H1 (cell line): Measurements from ENCODE around the gene PLEKHA1. TPM values are rescaled to one million over a fixed set of nuclear protein-coding genes. Genes with fewer than 3 reads are reported as not detected.

Source experiments
- BCL11A ChIP-seq, 2 experiments: IDR thresholded peaks; one replicate each; pipeline ENCODE4 v1.6.1; 2011; ENCODE audit warnings: low read depth in 2 of 2, low read length in 2 of 2, mild to moderate bottlenecking in 2 of 2
- CHD2 ChIP-seq: IDR thresholded peaks from 2 replicates; pipeline ENCODE4 v1.6.1; 2012; ENCODE audit warnings: low read length, improper control_type of control experiment
- FOSL1 ChIP-seq: IDR thresholded peaks from 2 replicates; pipeline ENCODE4 v1.6.1; 2011; ENCODE audit warnings: mild to moderate bottlenecking, low read depth, low read length, moderate library complexity; ENCODE audit not compliant: insufficient read depth
- TAF1 ChIP-seq: IDR thresholded peaks from 2 replicates; pipeline ENCODE4 v1.6.1; 2011; ENCODE audit warnings: mild to moderate bottlenecking, low read depth, low read length
- TEAD4 ChIP-seq: IDR thresholded peaks from 2 replicates; pipeline ENCODE4 v1.6.1; 2012; ENCODE audit warnings: low read depth, low read length, inconsistent platforms, mixed read lengths
- YY1 ChIP-seq: IDR thresholded peaks from 2 replicates; pipeline ENCODE4 v1.6.1; 2011; ENCODE audit warnings: low read depth, mild to moderate bottlenecking, low read length
- polyA plus RNA-seq, 7 experiments: library from polyadenylated mRNA; depleted of rRNA in 3 of 7; stranded (reverse) in 5 of 7; unstranded in 2 of 7; fragments of >200 nt in 5 of 7; fragments of 200-250 nt in 2 of 7; gene quantifications; 1 replicate in 5 of 7; 2 replicates in 1 of 7; 4 replicates in 1 of 7; pipeline versions ENCODE4 v1.2.1 to v1.2.3, GENCODE V29; 2011 to 2013; ENCODE audit warnings: missing spikeins in 2 of 7, mixed read lengths in 2 of 7
- total RNA-seq: library from RNA; stranded (reverse); fragmentation: NEBNext Ultra II Directional; extraction: Animal tissue kit (Norgen Biotek cat#: 25700); gene quantifications from 2 replicates; pipeline ENCODE4 v1.2.1, GENCODE V29; 2021

PLEKHA1 gene
- total and polyA plus RNA-seq, 2 of the 8 experiments (the other 6 are each of a cell fraction or from before 2014, with no cell fraction given): 15.6 to 39.7 TPM

- TF ChIP-seq FOSL1: no peak
- TF ChIP-seq TAF1: no peak
- TF ChIP-seq YY1: no peak
- TF ChIP-seq BCL11A (IDR thresholded peaks at IDR 0.05; ENCODE audit: low read depth in 2 of 2, low read length in 2 of 2): no peak
- no peak for TF ChIP-seq CHD2
- no peak; the same call in 1 of the 2 replicates for TF ChIP-seq TEAD4
Observed at GRCh38 chr10:122475591-122476332, 101.3 kb downstream of the PLEKHA1 start (continued).
